AG04449 (cell line): ENCODE measurements around the gene CPLX1.
"Not testable (repeated sequence)": the region's sequence is repeated elsewhere in the genome, so short reads cannot be mapped to it uniquely, and the experiment has no call there.

Experiments used
- CTCF ChIA-PET: fragments of 350-600 bp; formaldehyde crosslinking; extraction: SDS; loops from one replicate; lab custom pipeline; 2021; ENCODE audit warnings: antibody characterized with exemption; lab: Yijun Ruan, JAX
- POLR2A ChIA-PET: fragments of 400-600, 350-600 bp; formaldehyde crosslinking; extraction: SDS; loops from one replicate; lab custom pipeline; 2020; ENCODE audit warnings: antibody characterized with exemption, inconsistent platforms; lab: Yijun Ruan, JAX
- DNase-seq: peaks from one replicate; pipeline ENCODE4 v3.0.0-alpha.2; 2010; ENCODE audit warnings: low read depth, low spot score
- H3K4me3 ChIP-seq: 2 replicates; pipeline ENCODE4 v1.5.1; 2011; ENCODE audit warnings: low read depth, mild to moderate bottlenecking, control low read depth, low read length
- CTCF ChIP-seq: IDR thresholded peaks from one replicate; pipeline ENCODE4 v1.5.1; 2011; ENCODE audit warnings: mild to moderate bottlenecking, moderate library complexity, low read length, control low read depth, inconsistent platforms; ENCODE audit not compliant: insufficient read depth; ENCODE audit errors: missing control alignments

The CPLX1 gene

GRCh38 chr4:779555-779954, 46.4 kb downstream of the CPLX1 start:
- no peak overlapping the region; the same call in 1 of the 2 replicates for H3K4me3 ChIP-seq
- ChIA-PET CTCF (interaction anchor here (1.3 to 4.2 kb wide), 3 partner anchors 9 to 38 kb away, joined by 3 to 17 read pairs (median 4); no protein-coding TSS in a partner anchor), POLR2A (no interaction called here)
- DNase-seq: no peak
- TF ChIP-seq CTCF: no peak

GRCh38 chr4:777520-778262, 48.2 kb downstream of the CPLX1 start:
- DNase-seq: no peak
- no peak overlapping the region for H3K4me3 ChIP-seq
- POLR2A ChIA-PET: no interaction called here
- CTCF ChIA-PET: interaction anchor here (0.6 to 1.1 kb wide), 3 partner anchors 35 to 84 kb away, joined by 3 to 4 read pairs (median 3); no protein-coding TSS in a partner anchor
- TF ChIP-seq CTCF: no peak

- TF ChIP-seq CTCF: no peak
- POLR2A ChIA-PET: no interaction called here
- H3K4me3 ChIP-seq: no peak overlapping the region
- DNase-seq: no peak
- CTCF ChIA-PET: interaction anchor here (0.9 to 2.6 kb wide), 2 partner anchors 24 to 35 kb away, joined by 3 to 12 read pairs; no protein-coding TSS in a partner anchor
These were observed 49.0 kb downstream of the CPLX1 start for GRCh38 chr4:776743-777441.

GRCh38 chr4:775485-775884, 50.4 kb downstream of the CPLX1 start:
- DNase-seq, H3K4me3 ChIP-seq, POLR2A ChIA-PET: not testable (repeated sequence)
- CTCF ChIA-PET: interaction anchor here (2.6 kb wide), 1 partner anchor 33 kb away, joined by 12 read pairs; no protein-coding TSS in a partner anchor

GRCh38 chr4:774419-775092, 51.4 kb downstream of the CPLX1 start:
- DNase-seq, H3K4me3 ChIP-seq: not testable (repeated sequence)
- POLR2A ChIA-PET: interaction anchor here (0.7 kb wide), 1 partner anchor 8 kb away, joined by 5 read pairs; no protein-coding TSS in a partner anchor
- CTCF ChIA-PET: interaction anchor here (2.6 kb wide), 1 partner anchor 33 kb away, joined by 12 read pairs; no protein-coding TSS in a partner anchor

- no peak for DNase-seq
- POLR2A ChIA-PET: no interaction called here
- no peak overlapping the region for H3K4me3 ChIP-seq
- no peak for TF ChIP-seq CTCF
- CTCF ChIA-PET: no interaction called here
These were observed 52.7 kb downstream of the CPLX1 start for GRCh38 chr4:773214-773613.

- ChIA-PET CTCF (no interaction called here), POLR2A (no interaction called here)
- H3K4me3 ChIP-seq: no peak overlapping the region
- TF ChIP-seq CTCF: no peak
- DNase-seq: no peak
These were observed 53.2 kb downstream of the CPLX1 start for GRCh38 chr4:772776-773175.
